ENCODE results near the gene PDE8B. TPM values are rescaled to one million over a fixed set of nuclear protein-coding genes. Genes with fewer than 3 reads are reported as not detected.
A peak's percentile ranks its signal among the peaks of the same experiment; 100 is the strongest.

PDE8B gene
- total RNA-seq, 1 donor from 2014 or later, result 5.3 TPM

- no peak for ATAC-seq
- no peaks in the 10 kb centered on the region for H3K27me3 ChIP-seq (ENCODE audit: low read depth)
- DNase-seq, result no peak
- no peak overlapping the region for H3K27ac ChIP-seq
- H3K9me3 ChIP-seq, result no peaks in the 10 kb centered on the region
- H3K36me3 ChIP-seq, result no peaks in the 10 kb centered on the region
- H3K4me1 ChIP-seq, result no peaks in the 10 kb centered on the region
- TF ChIP-seq CTCF (IDR thresholded peaks at IDR 0.05), result no peak
- intact Hi-C loops (cut with DNase I), result no loop called here
- no peak overlapping the region for H3K4me3 ChIP-seq
Observed at GRCh38 chr5:77366717-77367500, 156.4 kb downstream of the PDE8B start.

- no peak overlapping the region for H3K4me3 ChIP-seq
- H3K36me3 ChIP-seq, result no peaks in the 10 kb centered on the region
- no peaks in the 10 kb centered on the region for H3K27me3 ChIP-seq (ENCODE audit: low read depth)
- no peaks in the 10 kb centered on the region for H3K9me3 ChIP-seq
- intact Hi-C loops (cut with DNase I), result no loop called here
- H3K4me1 ChIP-seq, result no peaks in the 10 kb centered on the region
- ATAC-seq (no peak), DNase-seq (no peak)
- no peak for TF ChIP-seq CTCF (IDR thresholded peaks at IDR 0.05)
- no peak overlapping the region for H3K27ac ChIP-seq
Observed at GRCh38 chr5:77367741-77368140, 157.3 kb downstream of the PDE8B start.

- Histone ChIP-seq H3K4me1 (no peaks in the 10 kb centered on the region), H3K4me3 (no peak overlapping the region), H3K27me3 (ENCODE audit: low read depth) (no peaks in the 10 kb centered on the region), H3K36me3 (no peaks in the 10 kb centered on the region), H3K9me3 (no peaks in the 10 kb centered on the region), H3K27ac (no peak overlapping the region)
- no peak for DNase-seq
- TF ChIP-seq CTCF (IDR thresholded peaks at IDR 0.05), result no peak
- no peak for ATAC-seq
- intact Hi-C loops (cut with DNase I), result no loop called here
Observed at GRCh38 chr5:77368367-77368766, 157.9 kb downstream of the PDE8B start.

- ATAC-seq, result peak in 1 of 2 donors; percentile 32
- no peaks in the 10 kb centered on the region for H3K27me3 ChIP-seq (ENCODE audit: low read depth)
- no peak overlapping the region for H3K27ac ChIP-seq
- TF ChIP-seq CTCF (IDR thresholded peaks at IDR 0.05), result no peak
- intact Hi-C loops (cut with DNase I), result no loop called here
- no peaks in the 10 kb centered on the region for H3K4me1 ChIP-seq
- no peaks in the 10 kb centered on the region for H3K9me3 ChIP-seq
- no peaks in the 10 kb centered on the region for H3K36me3 ChIP-seq
- no peak for DNase-seq
- H3K4me3 ChIP-seq, result no peak overlapping the region
Observed at GRCh38 chr5:77369566-77369965, 159.1 kb downstream of the PDE8B start.

- no peak for TF ChIP-seq CTCF (IDR thresholded peaks at IDR 0.05)
- Histone ChIP-seq H3K27me3 (ENCODE audit: low read depth) (no peaks in the 10 kb centered on the region), H3K4me1 (no peaks in the 10 kb centered on the region), H3K36me3 (no peaks in the 10 kb centered on the region), H3K27ac (no peak overlapping the region), H3K4me3 (no peak overlapping the region), H3K9me3 (no peaks in the 10 kb centered on the region)
- intact Hi-C loops (cut with DNase I), result no loop called here
- DNase-seq, result no peak
- ATAC-seq, result no peak
Observed at GRCh38 chr5:77374686-77375085, 164.2 kb downstream of the PDE8B start.

Measured in lower lobe of right lung (tissue), 2 donors.